GM10248 (cell line): ENCODE data around the gene TRIP13.

Experiments used
- CTCF ChIA-PET: fragments of 300-600 bp; sonication (Branson Sonifier 250); formaldehyde crosslinking; extraction: SDS; loops from one replicate; lab custom pipeline; 2021; ENCODE audit warnings: antibody characterized with exemption; lab: Yijun Ruan, JAX
- POLR2A ChIA-PET: fragments of 350-650 bp; sonication (Branson Sonifier 250); formaldehyde crosslinking; extraction: SDS; loops from one replicate; lab custom pipeline; 2020; ENCODE audit warnings: antibody characterized with exemption; lab: Yijun Ruan, JAX
- DNase-seq: peaks from one replicate; pipeline ENCODE4 v3.0.0; 2012; ENCODE audit errors: extremely low spot score
- TF ChIP-seq, protein P1 (sequence below): IDR thresholded peaks from 2 replicates; pipeline ENCODE4 v1.5.1; 2012; ENCODE audit warnings: mild to moderate bottlenecking, low read depth; ENCODE audit errors: extremely low read depth, missing control alignments, control extremely low read depth

Gene TRIP13

DNA sequence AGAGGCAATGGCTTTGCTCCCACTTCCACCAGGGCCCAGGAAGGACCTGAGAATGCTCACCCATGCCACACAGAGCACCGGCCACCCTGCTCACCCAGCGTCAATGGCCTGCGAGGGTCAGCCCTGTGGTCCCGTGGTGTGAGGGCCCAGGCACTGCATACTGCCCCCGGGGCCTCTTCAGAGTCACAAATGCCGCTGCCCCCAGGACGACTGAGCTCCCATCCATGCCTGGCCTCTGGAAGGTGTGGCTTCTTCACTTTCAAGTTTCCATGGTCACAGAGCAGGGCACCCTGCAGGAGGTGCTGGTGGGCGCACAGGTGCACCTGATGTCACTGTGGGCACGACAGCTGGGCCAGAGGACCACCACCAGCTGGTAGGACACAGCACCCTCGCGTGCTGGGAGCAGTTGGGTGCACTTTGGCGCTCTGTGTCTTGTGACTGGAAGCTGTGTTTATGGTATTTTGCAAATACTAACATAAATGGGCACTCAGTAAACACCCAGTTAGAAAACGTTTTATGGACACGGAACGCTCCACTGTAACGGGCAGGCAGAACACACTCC is 29.4 kb upstream of the TRIP13 start:
- POLR2A ChIA-PET, result no interaction called here
- DNase-seq, result no peak
- CTCF ChIA-PET, result no interaction called here
- TF ChIP-seq, protein P1, sequence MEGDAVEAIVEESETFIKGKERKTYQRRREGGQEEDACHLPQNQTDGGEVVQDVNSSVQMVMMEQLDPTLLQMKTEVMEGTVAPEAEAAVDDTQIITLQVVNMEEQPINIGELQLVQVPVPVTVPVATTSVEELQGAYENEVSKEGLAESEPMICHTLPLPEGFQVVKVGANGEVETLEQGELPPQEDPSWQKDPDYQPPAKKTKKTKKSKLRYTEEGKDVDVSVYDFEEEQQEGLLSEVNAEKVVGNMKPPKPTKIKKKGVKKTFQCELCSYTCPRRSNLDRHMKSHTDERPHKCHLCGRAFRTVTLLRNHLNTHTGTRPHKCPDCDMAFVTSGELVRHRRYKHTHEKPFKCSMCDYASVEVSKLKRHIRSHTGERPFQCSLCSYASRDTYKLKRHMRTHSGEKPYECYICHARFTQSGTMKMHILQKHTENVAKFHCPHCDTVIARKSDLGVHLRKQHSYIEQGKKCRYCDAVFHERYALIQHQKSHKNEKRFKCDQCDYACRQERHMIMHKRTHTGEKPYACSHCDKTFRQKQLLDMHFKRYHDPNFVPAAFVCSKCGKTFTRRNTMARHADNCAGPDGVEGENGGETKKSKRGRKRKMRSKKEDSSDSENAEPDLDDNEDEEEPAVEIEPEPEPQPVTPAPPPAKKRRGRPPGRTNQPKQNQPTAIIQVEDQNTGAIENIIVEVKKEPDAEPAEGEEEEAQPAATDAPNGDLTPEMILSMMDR, result no peak

GRCh38 chr5:864492-865167 is 28.1 kb upstream of the TRIP13 start:
- POLR2A ChIA-PET, result no interaction called here
- CTCF ChIA-PET, result interaction anchor here (1.0 to 2.2 kb wide), 3 partner anchors 12 to 28 kb away, joined by 3 to 5 read pairs (median 3); partner anchors contain the start of genes BRD9, TRIP13 and ZDHHC11

GRCh38 chr5:865168-865521 is 27.5 kb upstream of the TRIP13 start:
- ChIA-PET POLR2A (no interaction called here), CTCF (interaction anchor here (1.0 to 2.2 kb wide), 3 partner anchors 11 to 28 kb away, joined by 3 to 5 read pairs (median 3); partner anchors contain the start of genes BRD9, TRIP13 and ZDHHC11)
- no peak for DNase-seq
- TF ChIP-seq, protein P1, result no peak

More at GRCh38 chr5:864492-865167, 28.1 kb upstream of the TRIP13 start:
- DNase-seq, result no peak
- TF ChIP-seq, protein P1, result no peak

DNA sequence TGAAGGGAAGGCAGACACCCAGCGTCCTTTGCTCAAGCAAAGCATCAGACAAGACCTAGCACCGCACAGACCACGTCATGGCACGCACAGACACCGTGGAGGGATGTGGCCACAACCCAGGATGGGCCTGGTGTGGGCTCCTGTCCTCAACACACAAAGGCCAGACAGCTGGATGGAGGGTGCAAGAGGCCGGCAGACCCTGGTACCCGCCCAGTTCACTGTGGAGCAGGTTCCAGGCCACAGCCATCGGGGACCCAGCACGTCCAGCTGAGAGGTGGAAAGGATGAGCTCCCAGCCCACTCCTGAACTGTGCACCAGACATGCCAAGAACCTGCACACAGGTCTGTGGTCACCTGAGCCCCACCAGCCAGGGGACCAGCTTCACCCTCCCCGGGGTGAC is 26.9 kb upstream of the TRIP13 start:
- TF ChIP-seq, protein P1, result no peak
- CTCF ChIA-PET, result interaction anchor here (1.0 to 2.2 kb wide), 3 partner anchors 11 to 27 kb away, joined by 3 to 5 read pairs (median 3); partner anchors contain the start of genes BRD9, TRIP13 and ZDHHC11
- no peak for DNase-seq
- POLR2A ChIA-PET, result no interaction called here

- DNase-seq, result no peak
- POLR2A ChIA-PET, result no interaction called here
- CTCF ChIA-PET, result no interaction called here
- TF ChIP-seq, protein P1, result no peak
These were observed 25.3 kb upstream of the TRIP13 start for GRCh38 chr5:867300-867870.

DNA sequence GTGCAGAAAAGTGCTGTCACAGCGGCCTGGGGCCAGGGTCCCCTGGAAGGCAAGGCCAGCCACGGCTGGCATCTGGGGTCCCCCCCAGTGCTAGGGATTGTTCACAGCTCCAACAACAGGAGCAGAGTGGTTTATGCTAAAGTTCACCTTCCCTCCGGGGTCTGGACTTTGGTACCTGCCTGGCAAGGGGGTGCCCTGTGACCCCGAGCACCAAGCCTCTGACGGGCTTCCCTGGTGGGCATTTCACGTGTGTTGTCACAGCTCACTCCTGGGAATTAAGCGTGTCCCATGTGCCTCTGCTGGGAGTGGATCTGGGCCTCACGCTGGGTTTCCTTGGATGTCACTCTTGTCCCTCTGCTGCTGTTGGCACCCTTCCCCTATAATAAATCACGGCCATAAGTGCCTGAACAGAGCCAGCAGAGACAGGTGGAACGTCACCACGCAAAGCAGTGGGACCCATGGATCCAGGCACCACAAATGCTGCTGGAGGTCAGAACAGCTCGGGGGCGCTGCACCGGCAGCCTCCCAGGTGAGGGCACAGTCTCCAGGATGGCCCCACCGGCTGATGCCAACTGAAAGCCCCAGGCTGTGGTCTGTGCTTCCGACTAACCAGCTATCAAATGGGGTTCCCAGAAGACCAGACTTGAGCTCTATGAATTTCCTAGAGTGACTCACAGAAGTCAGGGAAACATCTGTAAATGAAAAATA is 24.1 kb upstream of the TRIP13 start:
- TF ChIP-seq, protein P1, result no peak
- ChIA-PET CTCF (interaction anchor here (1.6 kb wide), 1 partner anchor 21 kb away, joined by 3 read pairs; no protein-coding TSS in a partner anchor), POLR2A (no interaction called here)
- DNase-seq, result no peak
